Astrocyte (in vitro differentiated cells and primary cell): ENCODE results near the gene RWDD3. TPM values are rescaled to one million over a fixed set of nuclear protein-coding genes. Genes with fewer than 3 reads are reported as not detected.

Experiments used
- DNase-seq: peaks from one replicate; pipeline ENCODE4 v3.0.0-alpha.2; 2010; ENCODE audit warnings: low read depth
- FAIRE-seq: peaks from 2 replicates; lab custom pipeline; 2011; peaks lifted over from hg19 to GRCh38; lab: Jason Lieb, UNC
- H2AFZ ChIP-seq: 2 replicates; pipeline ENCODE4 v1.6.0; 2012; ENCODE audit warnings: low read depth, low read length, inconsistent platforms
- H3K27ac ChIP-seq: 2 replicates; pipeline ENCODE4 v1.5.1; 2011; ENCODE audit warnings: low read depth, low read length, inconsistent platforms
- H3K27me3 ChIP-seq: 2 replicates; pipeline ENCODE4 v1.6.0; 2011; ENCODE audit warnings: low read length, inconsistent platforms; ENCODE audit not compliant: insufficient read depth
- H3K36me3 ChIP-seq: 2 replicates; pipeline ENCODE4 v1.5.1; 2011; ENCODE audit warnings: low read length, inconsistent platforms; ENCODE audit not compliant: insufficient read depth
- H3K4me1 ChIP-seq: 2 replicates; pipeline ENCODE4 v1.5.1; 2011; ENCODE audit warnings: low read length, inconsistent platforms; ENCODE audit not compliant: insufficient read depth
- H3K4me2 ChIP-seq: 2 replicates; pipeline ENCODE4 v1.6.0; 2012; ENCODE audit warnings: low read length, inconsistent platforms
- H3K4me3 ChIP-seq: 2 replicates; pipeline ENCODE4 v1.5.1; 2011; ENCODE audit warnings: low read depth, mild to moderate bottlenecking, low read length, inconsistent platforms; ENCODE audit not compliant: insufficient read depth
- H3K79me2 ChIP-seq: 2 replicates; pipeline ENCODE4 v1.6.0; 2012; ENCODE audit warnings: mild to moderate bottlenecking, low read length, inconsistent platforms; ENCODE audit not compliant: insufficient read depth
- H3K9ac ChIP-seq: 2 replicates; pipeline ENCODE4 v1.6.0; 2012; ENCODE audit warnings: mild to moderate bottlenecking, low read length, inconsistent platforms
- H3K9me3 ChIP-seq: 2 replicates; pipeline ENCODE4 v1.5.1; 2012; ENCODE audit warnings: low read depth, mild to moderate bottlenecking, low read length, inconsistent platforms; ENCODE audit not compliant: insufficient read depth
- H4K20me1 ChIP-seq: 2 replicates; pipeline ENCODE4 v1.6.0; 2012; ENCODE audit warnings: low read length, inconsistent platforms; ENCODE audit not compliant: insufficient read depth
- H3K27ac Mint-ChIP-seq: one replicate; pipeline ENCODE4 v1.8.0; 2021; ENCODE audit warnings: mild to moderate bottlenecking, mixed read lengths; ENCODE audit not compliant: unreplicated experiment
- H3K27me3 Mint-ChIP-seq: one replicate; pipeline ENCODE4 v1.8.0; 2021; ENCODE audit warnings: low read depth, mixed read lengths; ENCODE audit not compliant: unreplicated experiment
- H3K36me3 Mint-ChIP-seq: one replicate; pipeline ENCODE4 v1.8.0; 2021; ENCODE audit warnings: low read depth, mixed read lengths; ENCODE audit not compliant: unreplicated experiment
- H3K4me1 Mint-ChIP-seq: one replicate; pipeline ENCODE4 v1.8.0; 2021; ENCODE audit warnings: low read depth, mixed read lengths; ENCODE audit not compliant: unreplicated experiment
- H3K4me3 Mint-ChIP-seq: one replicate; pipeline ENCODE4 v1.8.0; 2021; ENCODE audit warnings: mild to moderate bottlenecking, moderate library complexity, mixed read lengths; ENCODE audit not compliant: unreplicated experiment
- H3K9me3 Mint-ChIP-seq: one replicate; pipeline ENCODE4 v1.8.0; 2021; ENCODE audit warnings: mild to moderate bottlenecking, mixed read lengths; ENCODE audit not compliant: unreplicated experiment
- EZH2 ChIP-seq: IDR thresholded peaks from 2 replicates; pipeline ENCODE4 v1.6.1; 2012; ENCODE audit warnings: mild to moderate bottlenecking, low read length, inconsistent platforms; ENCODE audit not compliant: insufficient read depth
- total RNA-seq: library from RNA; stranded (reverse); gene quantifications from 2 replicates; pipeline ENCODE4 v1.2.1, GENCODE V29; 2021
- TF ChIP-seq, protein P1 (sequence below): IDR thresholded peaks from 2 replicates; pipeline ENCODE4 v1.5.1; 2011; ENCODE audit warnings: low read depth, mild to moderate bottlenecking, inconsistent platforms, low read length, moderate library complexity; ENCODE audit not compliant: insufficient read depth

The RWDD3 gene
- total RNA-seq, 1 donor from 2014 or later = 20.0 TPM

DNA sequence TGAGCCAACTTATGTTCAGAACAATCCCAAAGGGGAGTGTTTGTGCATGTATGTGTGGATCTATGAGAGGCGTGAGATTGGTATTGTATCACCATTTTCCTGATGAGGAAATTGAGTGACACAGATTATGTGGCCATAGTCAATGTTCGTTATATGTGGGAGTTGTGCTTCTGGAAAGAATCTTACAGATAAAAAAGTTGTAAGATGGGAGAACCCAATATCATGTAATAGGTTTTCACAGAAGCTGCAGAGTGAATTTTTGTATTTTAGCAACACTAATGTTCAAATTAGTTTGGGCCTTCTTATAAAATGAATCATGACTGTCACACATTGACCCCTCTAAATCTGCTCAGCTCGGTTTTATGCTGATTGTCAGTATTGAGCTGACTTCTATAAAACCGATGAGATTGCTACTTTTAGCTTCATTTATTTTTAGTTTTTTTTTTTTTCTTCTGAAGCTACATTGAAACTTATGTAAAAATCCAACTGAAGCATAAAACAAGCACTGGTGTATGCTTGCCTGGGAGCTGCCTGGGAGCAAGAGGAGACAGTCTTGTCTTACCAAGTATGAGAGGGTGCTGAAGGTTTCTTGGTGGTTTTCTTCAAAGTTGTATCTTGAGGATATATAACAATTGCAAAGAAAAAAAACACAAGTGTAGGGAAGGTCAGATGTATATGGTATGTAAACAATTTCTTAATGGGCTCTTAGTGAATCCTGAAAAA is 4.1 kb downstream of the RWDD3 start:
- Mint-ChIP-seq H3K36me3 (peaks cover 27% of the 10 kb centered on the region), H3K27ac (no peak overlapping the region), H3K4me3 (peak overlapping the region; percentile 28), H3K4me1 (peaks cover 23% of the 10 kb centered on the region), H3K27me3 (no peaks in the 10 kb centered on the region), H3K9me3 (no peaks in the 10 kb centered on the region)
- no peak for FAIRE-seq
- no peak for TF ChIP-seq EZH2
- TF ChIP-seq, protein P1, sequence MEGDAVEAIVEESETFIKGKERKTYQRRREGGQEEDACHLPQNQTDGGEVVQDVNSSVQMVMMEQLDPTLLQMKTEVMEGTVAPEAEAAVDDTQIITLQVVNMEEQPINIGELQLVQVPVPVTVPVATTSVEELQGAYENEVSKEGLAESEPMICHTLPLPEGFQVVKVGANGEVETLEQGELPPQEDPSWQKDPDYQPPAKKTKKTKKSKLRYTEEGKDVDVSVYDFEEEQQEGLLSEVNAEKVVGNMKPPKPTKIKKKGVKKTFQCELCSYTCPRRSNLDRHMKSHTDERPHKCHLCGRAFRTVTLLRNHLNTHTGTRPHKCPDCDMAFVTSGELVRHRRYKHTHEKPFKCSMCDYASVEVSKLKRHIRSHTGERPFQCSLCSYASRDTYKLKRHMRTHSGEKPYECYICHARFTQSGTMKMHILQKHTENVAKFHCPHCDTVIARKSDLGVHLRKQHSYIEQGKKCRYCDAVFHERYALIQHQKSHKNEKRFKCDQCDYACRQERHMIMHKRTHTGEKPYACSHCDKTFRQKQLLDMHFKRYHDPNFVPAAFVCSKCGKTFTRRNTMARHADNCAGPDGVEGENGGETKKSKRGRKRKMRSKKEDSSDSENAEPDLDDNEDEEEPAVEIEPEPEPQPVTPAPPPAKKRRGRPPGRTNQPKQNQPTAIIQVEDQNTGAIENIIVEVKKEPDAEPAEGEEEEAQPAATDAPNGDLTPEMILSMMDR = no peak
- Histone ChIP-seq H2AFZ (no peak overlapping the region), H3K27ac (no peak overlapping the region), H3K4me2 (no peak overlapping the region), H3K27me3 (no peaks in the 10 kb centered on the region), H3K4me3 (no peak overlapping the region), H3K36me3 (no peaks in the 10 kb centered on the region), H4K20me1 (peaks cover 31% of the 10 kb centered on the region), H3K79me2 (peaks cover 60% of the 10 kb centered on the region), H3K4me1 (peaks cover 5% of the 10 kb centered on the region), H3K9me3 (no peaks in the 10 kb centered on the region), H3K9ac (no peak overlapping the region)
- DNase-seq = no peak

DNA sequence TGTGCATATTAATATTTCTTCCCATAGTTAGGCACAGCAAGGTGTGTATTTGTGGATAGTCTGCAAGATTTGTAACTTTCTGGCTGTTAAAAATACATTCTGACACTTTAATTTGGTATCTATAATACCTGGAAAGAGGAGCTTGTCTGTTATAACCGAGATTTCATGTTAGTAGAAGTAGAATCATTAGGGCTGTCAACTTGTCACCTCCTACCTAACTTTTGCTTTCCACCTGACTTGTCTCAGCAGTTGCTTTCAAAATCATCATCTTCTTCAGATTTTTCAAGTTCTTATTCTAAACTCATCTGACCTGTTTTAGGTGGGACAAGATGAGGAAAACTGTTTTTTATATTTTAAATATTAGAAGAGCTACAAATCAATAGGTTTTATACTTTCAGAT is 11.0 kb downstream of the RWDD3 start:
- Histone ChIP-seq H3K4me3 (no peak overlapping the region), H3K9ac (no peak overlapping the region), H3K4me1 (no peaks in the 10 kb centered on the region), H3K79me2 (peaks cover 19% of the 10 kb centered on the region), H3K27me3 (no peaks in the 10 kb centered on the region), H3K36me3 (peaks cover 5% of the 10 kb centered on the region), H3K27ac (no peak overlapping the region), H4K20me1 (peaks cover 7% of the 10 kb centered on the region), H3K4me2 (no peak overlapping the region), H3K9me3 (no peaks in the 10 kb centered on the region), H2AFZ (no peak overlapping the region)
- no peaks in the 10 kb centered on the region for H3K4me1 Mint-ChIP-seq
- H3K36me3 Mint-ChIP-seq = peaks cover 24% of the 10 kb centered on the region
- TF ChIP-seq, protein P1 = no peak
- no peak for TF ChIP-seq EZH2
- H3K4me3 Mint-ChIP-seq = no peak overlapping the region
- H3K27me3 Mint-ChIP-seq = no peaks in the 10 kb centered on the region
- DNase-seq = no peak
- H3K9me3 Mint-ChIP-seq = no peaks in the 10 kb centered on the region
- H3K27ac Mint-ChIP-seq = no peak overlapping the region
- FAIRE-seq = no peak

DNA sequence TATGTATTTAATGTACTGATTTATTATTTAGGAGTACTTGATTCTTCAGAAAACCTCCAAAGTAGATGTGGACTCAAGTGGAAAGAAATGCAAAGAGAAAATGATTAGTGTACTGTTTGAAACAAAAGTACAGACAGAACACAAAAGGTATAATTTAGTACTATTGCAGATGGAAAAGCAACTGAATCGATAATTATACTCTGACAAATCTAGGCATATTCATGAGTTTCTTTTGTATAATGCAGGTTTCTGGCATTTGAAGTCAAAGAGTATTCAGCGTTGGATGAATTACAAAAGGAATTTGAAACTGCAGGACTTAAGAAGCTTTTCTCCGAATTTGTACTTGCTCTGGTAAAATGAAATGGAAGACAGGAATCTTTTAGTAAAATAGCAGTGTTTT is 12.5 kb downstream of the RWDD3 start:
- H3K4me2 ChIP-seq = no peak overlapping the region
- FAIRE-seq (no peak), DNase-seq (no peak)
- H4K20me1 ChIP-seq = no peaks in the 10 kb centered on the region
- H3K79me2 ChIP-seq = peaks cover 8% of the 10 kb centered on the region
- no peaks in the 10 kb centered on the region for H3K4me1 ChIP-seq
- H3K27ac ChIP-seq = no peak overlapping the region
- H3K4me3 ChIP-seq = no peak overlapping the region
- Mint-ChIP-seq H3K4me1 (no peaks in the 10 kb centered on the region), H3K4me3 (no peak overlapping the region), H3K27me3 (no peaks in the 10 kb centered on the region), H3K36me3 (peaks cover 11% of the 10 kb centered on the region), H3K27ac (no peak overlapping the region), H3K9me3 (no peaks in the 10 kb centered on the region)
- H3K36me3 ChIP-seq = peaks cover 5% of the 10 kb centered on the region
- no peak overlapping the region for H2AFZ ChIP-seq
- TF ChIP-seq, protein P1 = no peak
- no peak for TF ChIP-seq EZH2
- H3K9me3 ChIP-seq = no peaks in the 10 kb centered on the region
- no peak overlapping the region for H3K9ac ChIP-seq
- no peaks in the 10 kb centered on the region for H3K27me3 ChIP-seq
